GM10847 (cell line): ENCODE data around the gene RARG.

ENCODE experiments used
- POLR2A ChIP-seq: IDR thresholded peaks from 2 replicates; pipeline ENCODE4 v1.6.1; 2011; ENCODE audit not compliant: insufficient read length; ENCODE audit errors: extremely low read depth

RARG gene

DNA sequence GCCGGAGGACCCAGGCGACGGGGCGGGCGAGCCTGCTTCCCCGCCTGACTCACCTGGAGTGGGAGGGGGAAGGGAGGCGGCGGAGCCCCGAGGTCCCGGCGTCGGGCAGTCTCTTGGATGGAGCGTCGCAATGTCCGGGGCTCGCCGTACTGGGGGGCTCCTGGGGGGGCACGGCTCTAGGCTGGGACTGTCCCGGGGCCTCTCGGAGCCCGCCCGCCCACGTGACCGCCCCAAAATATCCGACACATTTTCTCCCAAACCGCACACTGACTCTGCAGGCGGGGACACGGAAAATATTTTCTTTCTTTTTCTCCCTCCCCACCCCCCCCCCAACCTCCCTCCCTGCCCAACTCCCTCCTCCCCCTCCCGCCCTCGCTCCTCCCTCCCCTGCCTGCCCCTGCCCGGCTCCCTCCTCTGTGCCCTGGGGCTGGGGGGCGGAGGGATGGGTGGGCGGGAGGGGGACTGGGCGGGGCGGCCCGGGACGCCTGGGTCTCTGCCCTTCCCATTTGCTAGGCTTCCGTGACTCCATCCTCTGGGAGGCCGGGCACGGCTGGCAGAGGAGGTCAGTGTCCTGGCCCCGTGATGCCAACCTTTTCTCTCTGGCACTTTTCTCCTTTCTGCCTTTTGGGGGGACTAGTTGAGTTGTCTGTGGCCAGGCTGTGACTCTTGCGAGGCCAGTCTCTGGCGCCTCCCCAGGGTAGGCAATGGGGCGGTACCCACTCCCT lies at the start of gene RARG:
Gene RARG (minus strand): TSS at position 289 of the 725 bp plus-strand sequence. CDS start 4,664 bp downstream, outside the sequence.
- TF ChIP-seq POLR2A: no peak

DNA sequence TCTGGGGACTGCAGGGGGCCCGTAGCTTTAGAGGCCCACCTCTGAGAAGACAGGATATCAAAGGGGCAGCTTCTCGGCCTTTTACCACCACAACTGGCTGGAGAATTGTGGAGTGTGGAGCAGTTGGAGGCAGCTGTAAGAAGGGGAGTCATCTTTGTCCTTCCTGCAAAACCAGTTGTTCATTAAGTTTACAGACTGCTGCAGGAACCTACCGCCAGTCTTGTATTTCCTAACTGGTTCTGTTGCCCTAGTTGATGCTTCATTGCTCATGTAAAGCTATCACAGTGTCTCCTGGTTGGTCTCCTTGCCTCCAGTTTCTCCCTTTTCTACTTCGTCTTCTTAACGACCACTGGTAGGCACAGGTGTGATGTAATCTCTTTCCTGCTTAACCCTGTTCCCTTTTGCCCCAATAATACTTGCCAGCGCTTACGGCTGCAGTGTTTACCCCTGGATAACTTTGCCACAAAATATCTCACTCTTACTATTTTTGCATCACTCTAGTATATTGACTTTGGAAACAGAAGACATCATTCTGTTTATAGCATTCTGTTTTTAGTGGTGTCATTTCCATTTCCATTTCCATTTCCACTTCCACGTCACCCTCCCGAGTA lies 48.0 kb upstream of the RARG start:
- no peak for TF ChIP-seq POLR2A

DNA sequence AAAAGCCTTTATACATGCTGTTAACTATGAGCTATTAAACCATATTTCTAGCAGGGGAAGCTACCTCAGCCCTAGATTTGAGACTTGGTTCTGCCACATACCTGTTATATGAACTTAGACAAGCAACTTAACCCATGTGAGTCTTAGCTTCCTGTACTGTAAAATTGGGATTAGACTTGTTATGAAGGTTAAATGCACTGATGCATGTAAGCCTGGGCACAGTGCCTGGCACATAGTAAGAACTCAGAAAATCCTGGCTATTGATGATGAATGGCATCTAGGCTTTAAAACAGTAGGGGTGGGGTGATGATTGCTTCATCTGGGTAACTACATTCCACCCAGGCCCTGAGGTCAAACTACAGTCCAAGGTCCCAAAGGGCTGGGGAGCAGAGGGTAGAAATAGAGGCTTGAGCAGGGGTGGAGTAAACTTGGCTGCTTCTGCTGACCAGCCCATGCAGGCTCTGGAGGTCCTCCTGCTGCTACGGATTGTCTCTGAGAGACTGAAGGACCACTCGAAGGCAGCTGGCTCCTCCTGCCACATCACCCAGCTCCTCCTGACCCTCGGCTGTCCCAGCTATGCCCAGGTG lies 47.4 kb upstream of the RARG start:
- TF ChIP-seq POLR2A: no peak

DNA sequence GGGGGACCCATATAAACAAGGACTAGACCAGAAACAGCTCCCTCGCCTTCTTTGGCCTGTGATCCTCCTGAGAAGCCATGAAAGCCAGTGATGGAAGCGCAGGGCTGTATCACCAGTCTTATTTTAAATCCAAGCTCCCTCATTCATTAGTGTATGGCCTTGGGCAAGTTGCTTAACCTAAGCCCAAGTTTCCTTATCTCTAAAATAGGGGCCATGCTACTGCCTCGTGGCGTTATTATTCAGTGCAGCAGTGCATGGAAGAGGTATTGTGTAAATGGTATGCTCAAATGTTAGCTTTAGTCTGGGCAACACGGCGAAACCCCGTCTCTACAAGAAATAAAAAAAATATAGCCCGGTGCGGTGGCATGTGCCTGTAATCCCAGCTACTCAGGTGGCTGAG lies 46.0 kb upstream of the RARG start:
- no peak for TF ChIP-seq POLR2A

DNA sequence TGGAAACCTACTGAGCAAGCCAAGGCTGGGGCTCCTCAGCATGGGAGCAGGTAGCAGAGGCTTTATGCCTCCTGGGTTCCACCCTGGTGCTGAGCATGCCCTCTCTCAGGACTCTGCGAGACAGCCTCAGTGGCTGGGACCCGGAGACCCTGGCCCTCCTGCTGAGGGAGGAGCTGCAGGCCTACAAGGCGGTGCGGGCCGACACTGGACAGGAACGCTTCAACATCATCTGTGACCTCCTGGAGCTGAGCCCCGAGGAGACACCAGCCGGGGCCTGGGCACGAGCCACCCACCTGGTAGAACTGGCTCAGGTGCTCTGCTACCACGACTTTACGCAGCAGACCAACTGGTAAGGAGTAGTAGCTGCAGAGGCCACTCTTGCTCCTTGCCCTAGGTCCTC lies 44.5 kb upstream of the RARG start:
- TF ChIP-seq POLR2A: no peak

DNA sequence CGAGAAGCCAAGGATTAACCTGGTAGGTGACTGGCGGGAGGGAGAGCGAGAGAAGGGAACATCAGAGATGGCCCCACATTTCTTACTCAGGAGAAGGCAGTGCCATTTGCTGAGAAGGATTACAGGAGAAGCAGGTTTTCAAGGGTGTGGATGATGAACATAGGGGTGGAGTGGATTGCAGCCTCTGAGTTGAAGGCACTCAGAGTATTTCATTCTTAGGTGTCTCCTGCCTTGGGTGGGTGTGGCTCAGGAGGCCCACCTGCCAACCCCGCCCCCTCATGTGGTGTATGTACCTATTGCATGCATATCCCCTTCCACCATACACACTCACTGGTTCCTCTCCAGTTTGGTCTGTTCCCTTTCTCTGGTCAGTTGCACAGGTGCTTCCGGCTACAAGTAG lies 42.4 kb upstream of the RARG start:
- no peak for TF ChIP-seq POLR2A

- TF ChIP-seq POLR2A: no peak
Measured at GRCh38 chr12:53268630-53269562, 36.9 kb upstream of the RARG start.

DNA sequence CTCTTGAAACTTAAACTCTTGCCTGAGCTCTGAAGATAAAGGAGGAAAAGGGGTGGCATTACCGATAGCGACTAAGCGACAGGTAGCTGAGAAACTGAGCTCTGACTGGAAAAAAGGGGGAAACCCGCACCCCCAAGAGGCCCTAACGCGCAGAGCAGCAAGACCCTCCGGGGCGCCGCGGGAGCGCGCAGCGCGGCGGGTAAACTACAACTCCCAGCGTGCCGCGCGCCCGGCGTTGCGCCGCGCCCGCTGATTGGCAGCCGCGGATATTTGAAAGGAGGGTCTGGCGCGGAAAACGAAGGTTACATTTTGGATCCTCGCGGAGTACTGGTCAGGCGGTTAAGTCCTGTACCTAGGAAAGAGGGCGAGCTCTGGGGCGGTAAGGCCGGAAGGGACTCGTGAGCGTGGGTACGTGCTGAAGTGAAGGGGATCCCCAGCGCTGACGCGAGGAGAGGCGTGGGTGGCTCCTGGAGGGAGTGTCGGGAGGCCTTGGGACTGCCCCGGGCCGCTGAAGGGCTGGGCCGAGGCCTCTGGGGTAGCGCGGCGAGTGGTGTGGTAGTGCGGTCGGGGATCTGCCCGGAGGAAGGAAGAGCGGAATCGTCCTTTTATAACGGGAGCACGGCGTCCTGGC lies 36.1 kb upstream of the RARG start, which contains the start of gene ESPL1:
Gene ESPL1 (plus strand): TSS at position 301 of the 631 bp plus-strand sequence. CDS start 468 bp downstream, outside the sequence.
- peak; percentile 41 for TF ChIP-seq POLR2A

DNA sequence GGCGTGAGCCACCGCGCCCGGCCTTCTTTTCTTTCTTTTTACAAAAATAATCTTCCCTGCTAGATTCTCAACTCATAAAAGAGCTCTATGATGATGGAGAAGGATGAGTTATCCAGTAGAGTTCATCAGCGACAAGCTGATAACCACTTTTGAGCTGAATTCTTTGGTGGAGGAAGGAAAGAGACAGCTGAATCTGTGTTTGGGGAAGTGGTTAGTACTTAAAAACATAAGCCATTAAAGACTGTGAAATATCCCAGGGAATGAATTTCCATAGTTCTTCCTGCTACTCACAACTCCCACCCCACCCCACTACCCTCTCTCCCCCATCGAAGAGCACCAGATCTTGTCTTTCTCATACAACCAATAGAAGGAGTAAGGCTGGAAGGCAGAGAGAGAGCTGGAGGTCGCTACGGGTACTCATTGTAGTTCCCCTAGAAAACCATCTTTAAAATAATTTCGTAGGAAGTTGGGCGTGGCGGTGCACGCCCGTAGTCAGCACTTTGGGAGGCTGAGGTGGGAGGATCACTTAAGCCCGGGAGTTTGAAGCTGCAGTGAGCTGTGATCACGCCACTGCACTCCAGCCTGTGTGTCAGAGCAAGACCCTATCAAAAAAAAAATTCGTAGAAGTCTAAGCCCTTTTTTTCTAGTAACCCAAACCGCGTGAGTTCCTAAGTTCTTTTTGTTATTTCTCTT lies 35.4 kb upstream of the RARG start:
- TF ChIP-seq POLR2A: no peak

DNA sequence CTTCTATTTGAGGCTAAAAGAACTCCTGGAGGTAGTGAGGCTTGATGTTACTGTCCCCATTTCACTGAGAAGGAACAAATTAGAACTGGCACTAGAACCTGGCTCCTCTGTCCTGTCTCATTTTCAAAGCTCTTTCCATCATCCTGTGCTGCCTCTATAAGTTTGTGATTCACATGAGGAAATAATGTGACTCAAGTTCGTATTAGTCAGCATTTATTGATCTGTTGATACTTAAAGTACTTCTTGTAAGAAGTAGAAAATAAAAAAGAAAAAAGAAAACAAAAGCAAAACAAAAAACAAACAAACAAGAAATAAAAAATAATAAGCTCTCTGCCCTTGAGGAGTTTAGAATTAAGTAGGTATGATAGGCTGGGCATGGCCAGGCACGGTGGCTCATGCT lies 33.8 kb upstream of the RARG start:
- TF ChIP-seq POLR2A: no peak

GRCh38 chr12:53259891-53260290 lies 27.9 kb upstream of the RARG start:
- TF ChIP-seq POLR2A: no peak

DNA sequence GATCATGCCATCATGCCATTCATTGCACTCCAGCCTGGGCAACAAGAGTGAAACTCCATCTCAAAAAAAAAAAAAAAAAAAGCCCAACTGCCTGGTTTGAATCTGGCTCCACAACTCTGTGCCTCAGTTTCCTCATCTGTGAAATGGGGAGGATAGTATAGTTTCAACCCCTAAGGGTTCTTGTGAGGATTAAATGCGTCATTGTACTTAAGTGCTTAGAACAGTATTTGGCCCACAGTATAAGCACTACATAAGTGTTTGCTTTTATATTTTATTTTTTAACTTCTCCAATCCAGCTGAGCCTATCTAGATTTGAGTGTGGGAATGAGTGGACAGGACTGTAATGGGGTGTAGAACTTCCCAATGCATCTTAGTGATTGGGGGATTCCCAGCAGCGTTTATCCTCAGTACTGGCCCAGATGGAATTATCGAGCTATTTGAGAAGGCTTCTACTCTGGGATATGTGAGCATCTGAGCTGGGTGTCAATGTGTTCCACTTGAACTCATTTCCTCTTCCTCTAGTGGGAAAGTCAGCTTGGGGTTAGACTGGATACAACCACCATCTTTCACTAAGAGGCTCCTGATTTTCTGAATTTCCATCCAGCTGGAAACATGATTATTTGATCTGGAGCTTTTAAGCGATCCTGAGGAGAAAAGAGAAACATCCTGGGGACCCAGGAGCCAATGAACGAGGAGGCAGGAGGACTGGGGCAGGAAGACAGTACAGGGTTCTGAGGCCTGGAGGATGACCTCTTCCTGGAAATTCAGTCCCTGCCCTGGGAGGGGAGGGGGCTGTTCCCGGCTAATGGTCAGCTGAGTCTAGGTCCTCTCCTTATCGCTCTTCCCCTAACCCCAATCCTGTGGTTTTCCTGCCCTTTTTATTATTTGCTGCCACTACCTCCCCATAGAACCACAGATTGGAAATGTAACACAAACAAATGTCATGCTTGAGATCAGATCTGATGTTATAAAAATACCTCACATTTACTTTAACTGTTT lies 26.8 kb upstream of the RARG start:
- no peak for TF ChIP-seq POLR2A

GRCh38 chr12:53255996-53256395 lies 24.0 kb upstream of the RARG start:
- no peak for TF ChIP-seq POLR2A
